Measurements from ENCODE around the gene SETD7.

SETD7 gene

DNA sequence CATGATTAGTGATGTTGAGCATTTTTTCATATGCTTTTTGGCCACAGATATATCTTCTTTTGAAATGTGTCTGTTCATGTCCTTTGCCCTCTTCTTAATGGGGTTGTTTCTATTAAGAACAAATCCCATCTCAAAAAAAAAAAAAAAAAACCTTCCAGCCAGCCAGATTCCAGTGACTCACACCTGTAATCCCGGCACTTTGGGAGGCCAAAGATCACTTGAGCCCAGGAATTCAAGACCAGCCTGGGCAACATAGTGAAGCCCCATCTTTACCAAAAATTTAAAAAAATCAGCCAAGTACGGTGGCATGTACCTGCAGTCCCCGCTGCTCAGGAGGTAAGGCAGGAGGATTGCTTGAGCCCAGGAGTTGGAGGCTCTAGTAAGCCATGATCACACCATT, 97.0 kb downstream of the SETD7 start:
- no peak overlapping the region for H3K27ac ChIP-seq
- TF ChIP-seq, protein P1, sequence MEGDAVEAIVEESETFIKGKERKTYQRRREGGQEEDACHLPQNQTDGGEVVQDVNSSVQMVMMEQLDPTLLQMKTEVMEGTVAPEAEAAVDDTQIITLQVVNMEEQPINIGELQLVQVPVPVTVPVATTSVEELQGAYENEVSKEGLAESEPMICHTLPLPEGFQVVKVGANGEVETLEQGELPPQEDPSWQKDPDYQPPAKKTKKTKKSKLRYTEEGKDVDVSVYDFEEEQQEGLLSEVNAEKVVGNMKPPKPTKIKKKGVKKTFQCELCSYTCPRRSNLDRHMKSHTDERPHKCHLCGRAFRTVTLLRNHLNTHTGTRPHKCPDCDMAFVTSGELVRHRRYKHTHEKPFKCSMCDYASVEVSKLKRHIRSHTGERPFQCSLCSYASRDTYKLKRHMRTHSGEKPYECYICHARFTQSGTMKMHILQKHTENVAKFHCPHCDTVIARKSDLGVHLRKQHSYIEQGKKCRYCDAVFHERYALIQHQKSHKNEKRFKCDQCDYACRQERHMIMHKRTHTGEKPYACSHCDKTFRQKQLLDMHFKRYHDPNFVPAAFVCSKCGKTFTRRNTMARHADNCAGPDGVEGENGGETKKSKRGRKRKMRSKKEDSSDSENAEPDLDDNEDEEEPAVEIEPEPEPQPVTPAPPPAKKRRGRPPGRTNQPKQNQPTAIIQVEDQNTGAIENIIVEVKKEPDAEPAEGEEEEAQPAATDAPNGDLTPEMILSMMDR (conservative IDR thresholded peaks at IDR 0.05) = no peak
- TF ChIP-seq ZFX (IDR thresholded peaks at IDR 0.05) = no peak

DNA sequence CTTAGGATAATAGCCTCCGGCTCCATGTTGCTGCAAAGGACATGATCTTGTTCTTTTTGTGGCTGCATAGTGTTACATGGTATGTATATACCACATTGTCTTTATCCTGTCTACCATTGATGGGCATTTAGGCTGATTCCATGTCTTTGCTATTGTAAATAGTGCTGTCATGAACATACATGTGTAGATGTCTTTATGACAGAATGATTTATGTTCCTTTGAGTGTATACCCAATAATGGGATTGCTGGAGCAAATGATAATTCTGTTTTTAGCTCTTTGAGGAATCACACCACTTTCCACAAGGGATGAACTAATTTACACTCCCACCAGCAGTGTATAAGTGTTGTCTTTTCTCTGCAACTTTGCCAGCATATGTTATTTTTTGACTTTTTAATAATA, 97.5 kb downstream of the SETD7 start:
- TF ChIP-seq ZFX (IDR thresholded peaks at IDR 0.05) = no peak
- TF ChIP-seq, protein P1 (conservative IDR thresholded peaks at IDR 0.05) = no peak
- no peak overlapping the region for H3K27ac ChIP-seq

DNA sequence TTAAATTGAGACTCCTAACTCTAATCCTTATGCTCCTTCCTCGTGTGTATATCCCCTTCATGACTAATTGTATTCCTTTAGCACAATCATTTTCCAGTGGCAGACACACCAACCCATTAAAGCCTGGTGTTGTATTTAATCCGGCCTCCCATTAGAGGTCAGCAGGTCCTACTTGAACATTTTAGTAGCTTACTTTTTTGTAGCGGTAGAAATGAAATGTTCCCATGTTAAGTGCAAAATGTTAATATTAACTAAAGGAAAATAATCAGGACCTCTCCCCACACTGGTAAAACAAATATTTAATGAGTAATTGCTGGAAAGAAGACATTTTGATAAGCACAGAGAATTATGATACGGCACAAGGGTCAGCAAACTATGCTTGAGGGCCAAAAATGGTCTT, 98.7 kb downstream of the SETD7 start:
- H3K27ac ChIP-seq = no peak overlapping the region
- TF ChIP-seq ZFX (IDR thresholded peaks at IDR 0.05) = no peak
- TF ChIP-seq, protein P1 (conservative IDR thresholded peaks at IDR 0.05) = no peak

DNA sequence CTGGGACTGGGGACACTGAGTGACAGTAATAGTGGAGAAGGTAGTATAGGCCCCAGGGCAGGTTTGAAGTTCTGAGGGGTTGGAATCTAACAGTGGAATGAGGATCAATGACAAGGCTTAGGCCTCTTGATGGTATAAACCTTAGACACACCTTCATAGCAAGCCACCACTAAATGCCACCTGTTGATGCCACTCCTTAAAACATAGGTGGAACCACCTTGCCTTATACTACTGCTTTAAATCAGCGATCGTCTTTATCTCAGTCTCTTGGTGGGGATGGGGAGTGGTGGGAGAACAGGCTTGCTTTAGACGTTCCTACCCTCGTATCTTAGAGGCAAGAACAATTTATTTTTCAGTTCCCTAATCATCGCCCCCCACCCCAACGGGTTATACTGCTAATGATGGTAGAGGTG, 100.9 kb downstream of the SETD7 start:
- no peak overlapping the region; the same call in 1 of the 2 replicates for H3K27ac ChIP-seq
- TF ChIP-seq, protein P1 (conservative IDR thresholded peaks at IDR 0.05) = no peak
- no peak for TF ChIP-seq ZFX (IDR thresholded peaks at IDR 0.05)

DNA sequence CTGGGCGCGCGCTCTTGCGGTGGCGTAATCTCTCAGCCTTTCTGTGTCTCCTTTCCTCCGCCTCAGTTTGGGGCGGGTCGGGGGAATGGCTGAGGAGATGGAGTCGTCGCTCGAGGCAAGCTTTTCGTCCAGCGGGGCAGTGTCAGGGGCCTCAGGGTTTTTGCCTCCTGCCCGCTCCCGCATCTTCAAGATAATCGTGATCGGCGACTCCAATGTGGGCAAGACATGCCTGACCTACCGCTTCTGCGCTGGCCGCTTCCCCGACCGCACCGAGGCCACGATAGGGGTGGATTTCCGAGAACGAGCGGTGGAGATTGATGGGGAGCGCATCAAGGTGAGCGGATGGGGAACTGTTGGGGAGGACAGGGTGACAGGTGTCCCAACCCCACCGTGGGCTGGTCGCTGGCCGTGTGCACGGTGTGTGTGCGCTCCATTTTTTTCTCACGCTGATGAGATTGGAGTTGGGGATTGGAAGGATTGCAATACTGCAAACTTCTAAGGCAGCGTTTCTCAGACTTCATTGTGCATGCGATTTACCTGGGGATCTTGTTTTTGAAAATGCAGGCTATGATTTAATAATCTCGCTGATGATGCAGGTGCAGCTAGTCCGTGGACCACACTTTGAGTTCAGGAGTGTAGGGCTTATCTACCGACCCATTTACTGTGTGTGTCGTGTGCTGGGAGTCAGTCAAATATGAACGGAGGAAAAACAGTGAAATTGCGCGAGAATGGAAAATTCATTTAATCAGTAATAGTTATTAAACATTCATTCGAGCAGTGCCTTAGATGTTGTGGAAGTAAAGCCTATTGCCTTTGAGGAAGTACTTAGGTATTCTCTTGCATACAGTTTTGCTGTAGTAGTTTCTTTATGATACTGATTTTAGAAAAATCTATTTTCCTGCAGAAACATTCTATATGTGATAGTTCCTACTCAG, 101.6 kb downstream of the SETD7 start, which contains the start of gene RAB33B:
Gene RAB33B, plus strand, starts transcription at position 11 of the 935 bp plus-strand sequence. Its CDS starts 75 bp downstream, at position 86.
- no peak for TF ChIP-seq ZFX (IDR thresholded peaks at IDR 0.05)
- TF ChIP-seq, protein P1 (conservative IDR thresholded peaks at IDR 0.05) = no peak
- H3K27ac ChIP-seq = peak within 1 kb of the TSS; percentile 89

DNA sequence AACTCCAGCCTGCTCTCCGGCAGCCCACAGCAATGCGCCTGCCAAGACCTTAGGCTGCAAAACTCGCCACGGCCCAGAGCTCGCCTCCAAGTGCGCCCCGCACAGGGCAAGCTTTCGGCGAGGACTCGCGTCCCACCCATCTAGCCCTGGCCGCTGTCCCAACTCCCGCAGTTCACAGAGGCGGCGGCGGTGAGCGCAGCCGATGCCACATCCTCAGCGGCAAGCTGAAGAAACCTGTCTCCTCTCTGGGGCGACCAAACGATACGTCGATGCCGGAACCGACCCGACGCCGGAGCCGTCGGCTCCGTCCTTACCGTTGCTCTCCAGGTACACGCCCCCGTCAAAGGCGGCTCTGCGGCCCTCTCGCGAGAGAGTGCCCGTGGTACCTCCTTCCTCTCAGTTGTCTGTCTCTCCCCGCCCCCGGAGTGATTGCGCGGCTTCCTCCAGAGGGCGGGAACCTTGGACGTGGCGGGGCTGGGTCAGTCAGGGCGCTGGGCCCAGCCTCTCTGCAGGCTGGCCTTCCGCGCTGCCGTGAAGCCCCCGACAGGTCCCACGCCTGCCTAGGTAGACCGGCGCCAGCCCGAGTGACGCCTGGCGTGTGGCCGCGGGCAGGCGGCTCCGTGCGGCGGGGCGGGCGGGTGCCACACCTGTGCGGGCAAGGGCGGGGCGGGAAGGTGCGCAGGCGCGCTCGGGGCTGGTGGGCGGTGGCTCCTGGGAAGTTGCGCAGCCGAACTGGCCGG, 102.5 kb downstream of the SETD7 start:
- peak overlapping the region; percentile 89 for H3K27ac ChIP-seq
- TF ChIP-seq, protein P1 (conservative IDR thresholded peaks at IDR 0.05) = peak; percentile 47
- peak; percentile 60 for TF ChIP-seq ZFX (IDR thresholded peaks at IDR 0.05)

DNA sequence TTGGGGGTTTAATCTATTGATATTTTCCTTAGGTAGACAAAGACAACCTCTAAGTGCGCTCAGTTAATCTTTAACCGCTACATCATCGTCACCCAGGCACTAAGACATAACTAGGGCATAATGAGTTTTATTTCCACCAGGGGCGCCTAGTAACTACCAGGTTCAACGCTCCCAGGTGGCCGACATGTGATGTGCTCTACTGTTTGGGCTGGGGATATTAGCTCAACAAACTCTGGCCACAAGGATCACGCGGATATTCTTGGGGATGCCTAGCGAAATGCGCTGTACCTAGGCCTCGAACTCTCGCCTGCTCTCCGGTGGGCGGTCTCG, 103.0 kb downstream of the SETD7 start:
- no peak for TF ChIP-seq ZFX (IDR thresholded peaks at IDR 0.05)
- TF ChIP-seq, protein P1 (conservative IDR thresholded peaks at IDR 0.05) = peak; percentile 66

More for the DNA sequence above, 103.0 kb downstream of the SETD7 start:
- peak overlapping the region; percentile 89 for H3K27ac ChIP-seq

Measured in C4-2B (cell line).